Right lung (tissue), 10 donors: Measurements from ENCODE around the gene CNKSR1. TPM values are rescaled to one million over a fixed set of nuclear protein-coding genes. Genes with fewer than 3 reads are reported as not detected.

Experiments
- DNase-seq, 2 donors: peaks; one replicate each; pipeline ENCODE4 v3.0.0-alpha.2; 2013
- long read RNA-seq, 8 donors: transcript quantifications; one replicate each; lab custom pipeline, GENCODE V29; 2026
- polyA plus RNA-seq, 5 donors: library from polyadenylated mRNA; unstranded; fragments of 120-200 nt; gene quantifications; one replicate each; pipeline versions ENCODE4 v1.2.1 to v1.2.3, GENCODE V29; 2013; ENCODE audit warnings: inconsistent platforms in 1 of 5, low replicate concordance in 1 of 5; ENCODE audit not compliant: insufficient read length in 5 of 5, insufficient read depth in 1 of 5

Gene CNKSR1
- 10 to 100 TPM; 15.2 to 25.9 (median 24.0) TPM for polyA plus RNA-seq
- long read RNA-seq, donor 1, partial matches to known transcripts = 9 of 9 reads
- long read RNA-seq, donor 1, other reads (novel, unspliced or antisense) = 0 of 9 reads
- long read RNA-seq, donor 2 = 0 reads
- long read RNA-seq, donor 3, partial matches to known transcripts = 8 of 9 reads
- long read RNA-seq, donor 3, other reads (novel, unspliced or antisense) = 0 of 9 reads
- long read RNA-seq, donor 4, partial matches to known transcripts = 0 of 2 reads
- long read RNA-seq, donor 4, other reads (novel, unspliced or antisense) = 0 of 2 reads
- long read RNA-seq, donor 5 = 0 reads
- long read RNA-seq, donor 6, partial matches to known transcripts = 0 of 3 reads
- long read RNA-seq, donor 6, other reads (novel, unspliced or antisense) = 0 of 3 reads
- long read RNA-seq, donor 7, partial matches to known transcripts = 0 of 2 reads
- long read RNA-seq, donor 7, other reads (novel, unspliced or antisense) = 0 of 2 reads
- long read RNA-seq, donor 8 = 0 reads

- peak; percentile 55 to 56 for DNase-seq
Observed at GRCh38 chr1:26177182-26177684, at the start of gene CNKSR1. Gene CNKSR1 (plus strand): TSS chr1:26177491. CDS start chr1:26177548, 57 bp downstream.

- DNase-seq = no peak
Observed at GRCh38 chr1:26129778-26130177, 47.5 kb upstream of the CNKSR1 start.

GRCh38 chr1:26130695-26131094, 46.6 kb upstream of the CNKSR1 start:
- DNase-seq = no peak

- no peak for DNase-seq
Observed at GRCh38 chr1:26132128-26132833, 45.0 kb upstream of the CNKSR1 start.

GRCh38 chr1:26132834-26133167, 44.5 kb upstream of the CNKSR1 start:
- DNase-seq = no peak

GRCh38 chr1:26134466-26134865, 42.8 kb upstream of the CNKSR1 start:
- DNase-seq = no peak

GRCh38 chr1:26138974-26139558, 38.2 kb upstream of the CNKSR1 start:
- no peak for DNase-seq

- DNase-seq = no peak
Observed at GRCh38 chr1:26142159-26142558, 35.1 kb upstream of the CNKSR1 start.

- DNase-seq = peak; percentile 55 to 79
Observed at GRCh38 chr1:26145041-26145959, 32.0 kb upstream of the CNKSR1 start.

- DNase-seq = no peak
Observed at GRCh38 chr1:26145960-26146294, 31.4 kb upstream of the CNKSR1 start.

- no peak for DNase-seq
Observed at GRCh38 chr1:26148887-26149286, 28.4 kb upstream of the CNKSR1 start.

GRCh38 chr1:26153966-26154532, 23.2 kb upstream of the CNKSR1 start:
- no peak for DNase-seq

- no peak for DNase-seq
Observed at GRCh38 chr1:26154750-26155149, 22.5 kb upstream of the CNKSR1 start.

GRCh38 chr1:26155370-26156284, 21.7 kb upstream of the CNKSR1 start:
- no peak for DNase-seq

- DNase-seq = no peak
Observed at GRCh38 chr1:26156285-26157038, 20.8 kb upstream of the CNKSR1 start.

GRCh38 chr1:26158271-26158907, 18.9 kb upstream of the CNKSR1 start:
- DNase-seq = no peak

GRCh38 chr1:26158908-26159742, 18.2 kb upstream of the CNKSR1 start, which contains the start of gene FAM110D:
Gene FAM110D (plus strand): TSS chr1:26159079. CDS start chr1:26161292, 2,213 bp downstream.
- DNase-seq = no peak

- DNase-seq = no peak
Observed at GRCh38 chr1:26159743-26160039, 17.6 kb upstream of the CNKSR1 start.
